GM23338 (cell line): ENCODE data around the gene CACNA1H. TPM values are rescaled to one million over a fixed set of nuclear protein-coding genes. Genes with fewer than 3 reads are reported as not detected.

Experiments used
- ATAC-seq: fragments of 200-7000 bp; cut with Tn5 transposase; 3 replicates; pipeline ENCODE4 v1.9.1; 2020
- DNase-seq: peaks from one replicate; pipeline ENCODE4 v3.0.0-alpha.2; 2015; ENCODE audit warnings: low spot score
- H2AFZ ChIP-seq: fragments of 200-600 bp; sonication (generic); 2 replicates; pipeline ENCODE4 v1.8.0; 2016; ENCODE audit warnings: antibody characterized with exemption, mild to moderate bottlenecking, moderate library complexity
- H3F3A ChIP-seq: fragments of 200-600 bp; sonication (generic); replicated peaks from 2 replicates; pipeline ENCODE4 v1.8.0; 2017; ENCODE audit warnings: antibody characterized with exemption, mixed run types, low read depth
- H3K27ac ChIP-seq: fragments of 200-600 bp; sonication (generic); 2 replicates; pipeline ENCODE4 v1.6.1; 2016; ENCODE audit warnings: low read depth
- H3K27me3 ChIP-seq: fragments of 200-600 bp; sonication (generic); 2 replicates; pipeline ENCODE4 v1.8.0; 2016; ENCODE audit warnings: mild to moderate bottlenecking, mixed run types, moderate library complexity; ENCODE audit not compliant: insufficient read depth
- H3K36me3 ChIP-seq: fragments of 200-600 bp; sonication (generic); 2 replicates; pipeline ENCODE4 v1.8.0; 2016; ENCODE audit warnings: mild to moderate bottlenecking; ENCODE audit not compliant: insufficient read depth
- H3K4me1 ChIP-seq: fragments of 200-600 bp; sonication (generic); 2 replicates; pipeline ENCODE4 v1.8.0; 2016; ENCODE audit warnings: mild to moderate bottlenecking, moderate library complexity; ENCODE audit not compliant: insufficient read depth
- H3K4me2 ChIP-seq: fragments of 200-600 bp; sonication (generic); 2 replicates; pipeline ENCODE4 v1.7.1; 2017; ENCODE audit warnings: mixed run types
- H3K4me3 ChIP-seq: fragments of 200-600 bp; sonication (generic); 2 replicates; pipeline ENCODE4 v1.6.1; 2016; ENCODE audit warnings: mixed run types
- H3K79me2 ChIP-seq: fragments of 200-600 bp; sonication (generic); replicated peaks from 2 replicates; pipeline ENCODE4 v1.8.0; 2017; ENCODE audit warnings: mild to moderate bottlenecking; ENCODE audit not compliant: insufficient read depth
- H3K9me2 ChIP-seq: fragments of 200-600 bp; sonication (generic); 2 replicates; pipeline ENCODE4 v1.8.0; 2017; ENCODE audit not compliant: insufficient read depth
- H4K20me1 ChIP-seq: fragments of 200-600 bp; sonication (generic); replicated peaks from 2 replicates; pipeline ENCODE4 v1.8.0; 2017; ENCODE audit warnings: mild to moderate bottlenecking; ENCODE audit not compliant: insufficient read depth
- H3K27ac Mint-ChIP-seq: 2 replicates; pipeline ENCODE4 v1.8.0; 2020; ENCODE audit warnings: inconsistent platforms, mild to moderate bottlenecking, moderate library complexity, mixed read lengths
- H3K27me3 Mint-ChIP-seq: 3 replicates; pipeline ENCODE4 v1.8.0; 2022; ENCODE audit warnings: low read depth, mild to moderate bottlenecking, moderate library complexity, mixed read lengths, inconsistent platforms; ENCODE audit not compliant: insufficient read depth, poor library complexity
- H3K36me3 Mint-ChIP-seq: 3 replicates; pipeline ENCODE4 v1.8.0; 2021; ENCODE audit warnings: low read depth, mild to moderate bottlenecking, inconsistent platforms, moderate library complexity, mixed read lengths
- H3K4me1 Mint-ChIP-seq: 3 replicates; pipeline ENCODE4 v1.8.0; 2020; ENCODE audit warnings: mild to moderate bottlenecking, inconsistent platforms, mixed read lengths
- H3K4me3 Mint-ChIP-seq: 3 replicates; pipeline ENCODE4 v1.8.0; 2021; ENCODE audit warnings: moderate library complexity, mild to moderate bottlenecking, inconsistent platforms, mixed read lengths
- H3K9me3 Mint-ChIP-seq: 3 replicates; pipeline ENCODE4 v1.8.0; 2020; ENCODE audit warnings: moderate library complexity, mild to moderate bottlenecking, inconsistent platforms, mixed read lengths
- CREB1 ChIP-seq: fragments of 250-450 bp; sonication (Bioruptor Pico); IDR thresholded peaks from 2 replicates; pipeline ENCODE4 v1.5.0; 2020; ENCODE audit warnings: low read depth, mild to moderate bottlenecking, moderate library complexity
- NANOG ChIP-seq: IDR thresholded peaks from 2 replicates; pipeline ENCODE4 v1.6.1; 2016; ENCODE audit warnings: antibody characterized with exemption, borderline replicate concordance
- STAT1 ChIP-seq: IDR thresholded peaks from one replicate; pipeline ENCODE4 v1.6.1; 2016; ENCODE audit warnings: antibody characterized with exemption; ENCODE audit not compliant: unreplicated experiment
- ZNF114 ChIP-seq: fragments of 250-450 bp; sonication (Bioruptor Pico); IDR thresholded peaks from 2 replicates; pipeline ENCODE4 v1.5.0; 2020; ENCODE audit warnings: mild to moderate bottlenecking, moderate library complexity
- polyA plus RNA-seq: library from polyadenylated mRNA; unstranded; fragments of >200 nt; fragmentation: Nextera tagmentation; extraction: Ambion mirVana; gene quantifications from 2 replicates; pipeline ENCODE4 v1.2.1, GENCODE V29; 2016
- total RNA-seq: library from RNA; depleted of rRNA; stranded (reverse); fragments of >200 nt; shearing (Covaris generic); gene quantifications from 2 replicates; pipeline ENCODE4 v1.2.3, GENCODE V29; 2014
- TF ChIP-seq, protein P1 (sequence below): IDR thresholded peaks from one replicate; pipeline ENCODE4 v1.6.1; 2018; ENCODE audit warnings: antibody characterized with exemption; ENCODE audit not compliant: unreplicated experiment
- TF ChIP-seq, protein P2 (sequence below): fragments of 250-450 bp; sonication (Bioruptor Pico); IDR thresholded peaks from 2 replicates; pipeline ENCODE4 v1.5.0; 2020; ENCODE audit warnings: mild to moderate bottlenecking, moderate library complexity

The CACNA1H gene
- total and polyA plus RNA-seq, 2 experiments from 2014 or later, result 3.5 to 43.3 TPM

DNA sequence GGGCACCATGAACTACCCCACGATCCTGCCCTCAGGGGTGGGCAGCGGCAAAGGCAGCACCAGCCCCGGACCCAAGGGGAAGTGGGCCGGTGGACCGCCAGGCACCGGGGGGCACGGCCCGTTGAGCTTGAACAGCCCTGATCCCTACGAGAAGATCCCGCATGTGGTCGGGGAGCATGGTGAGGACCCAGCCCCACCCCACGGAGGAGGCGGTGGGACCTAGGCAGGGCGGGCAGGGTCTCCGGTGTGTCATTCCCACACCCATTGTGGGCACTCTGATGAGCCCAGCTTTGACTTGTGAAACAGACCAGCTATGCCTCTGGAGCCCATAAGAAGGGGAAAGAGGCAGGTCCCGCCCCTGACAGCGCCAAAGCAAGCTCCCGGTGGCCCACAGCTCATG is 49.4 kb downstream of the CACNA1H start:
- no peak overlapping the region for H3K4me3 Mint-ChIP-seq
- ATAC-seq, result no peak
- H3K9me3 Mint-ChIP-seq, result 0 out of 3 replicates have a peak, but pooled peaks cover 3% of the 10 kb centered on the region
- H3K27ac ChIP-seq, result no peak overlapping the region
- no peaks in the 10 kb centered on the region for H3K9me2 ChIP-seq
- peaks cover 4% of the 10 kb centered on the region; the same call in 2 of the 3 replicates for H3K36me3 Mint-ChIP-seq
- no peak overlapping the region for H2AFZ ChIP-seq
- H3K27me3 ChIP-seq, result no peaks in the 10 kb centered on the region
- H3K4me3 ChIP-seq, result no peak overlapping the region
- no peaks in the 10 kb centered on the region for H3K4me1 ChIP-seq
- H3K27ac Mint-ChIP-seq, result no peak overlapping the region
- no peaks in the 10 kb centered on the region for H3K36me3 ChIP-seq
- no peak overlapping the region for H3K4me2 ChIP-seq
- no peaks in the 10 kb centered on the region; the same call in 1 of the 2 replicates for H4K20me1 ChIP-seq
- no peak for DNase-seq
- no peaks in the 10 kb centered on the region for H3K4me1 Mint-ChIP-seq
- H3F3A ChIP-seq, result no peaks in the 10 kb centered on the region
- TF ChIP-seq, protein P1, sequence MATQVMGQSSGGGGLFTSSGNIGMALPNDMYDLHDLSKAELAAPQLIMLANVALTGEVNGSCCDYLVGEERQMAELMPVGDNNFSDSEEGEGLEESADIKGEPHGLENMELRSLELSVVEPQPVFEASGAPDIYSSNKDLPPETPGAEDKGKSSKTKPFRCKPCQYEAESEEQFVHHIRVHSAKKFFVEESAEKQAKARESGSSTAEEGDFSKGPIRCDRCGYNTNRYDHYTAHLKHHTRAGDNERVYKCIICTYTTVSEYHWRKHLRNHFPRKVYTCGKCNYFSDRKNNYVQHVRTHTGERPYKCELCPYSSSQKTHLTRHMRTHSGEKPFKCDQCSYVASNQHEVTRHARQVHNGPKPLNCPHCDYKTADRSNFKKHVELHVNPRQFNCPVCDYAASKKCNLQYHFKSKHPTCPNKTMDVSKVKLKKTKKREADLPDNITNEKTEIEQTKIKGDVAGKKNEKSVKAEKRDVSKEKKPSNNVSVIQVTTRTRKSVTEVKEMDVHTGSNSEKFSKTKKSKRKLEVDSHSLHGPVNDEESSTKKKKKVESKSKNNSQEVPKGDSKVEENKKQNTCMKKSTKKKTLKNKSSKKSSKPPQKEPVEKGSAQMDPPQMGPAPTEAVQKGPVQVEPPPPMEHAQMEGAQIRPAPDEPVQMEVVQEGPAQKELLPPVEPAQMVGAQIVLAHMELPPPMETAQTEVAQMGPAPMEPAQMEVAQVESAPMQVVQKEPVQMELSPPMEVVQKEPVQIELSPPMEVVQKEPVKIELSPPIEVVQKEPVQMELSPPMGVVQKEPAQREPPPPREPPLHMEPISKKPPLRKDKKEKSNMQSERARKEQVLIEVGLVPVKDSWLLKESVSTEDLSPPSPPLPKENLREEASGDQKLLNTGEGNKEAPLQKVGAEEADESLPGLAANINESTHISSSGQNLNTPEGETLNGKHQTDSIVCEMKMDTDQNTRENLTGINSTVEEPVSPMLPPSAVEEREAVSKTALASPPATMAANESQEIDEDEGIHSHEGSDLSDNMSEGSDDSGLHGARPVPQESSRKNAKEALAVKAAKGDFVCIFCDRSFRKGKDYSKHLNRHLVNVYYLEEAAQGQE, result no peak
- TF ChIP-seq, protein P2, sequence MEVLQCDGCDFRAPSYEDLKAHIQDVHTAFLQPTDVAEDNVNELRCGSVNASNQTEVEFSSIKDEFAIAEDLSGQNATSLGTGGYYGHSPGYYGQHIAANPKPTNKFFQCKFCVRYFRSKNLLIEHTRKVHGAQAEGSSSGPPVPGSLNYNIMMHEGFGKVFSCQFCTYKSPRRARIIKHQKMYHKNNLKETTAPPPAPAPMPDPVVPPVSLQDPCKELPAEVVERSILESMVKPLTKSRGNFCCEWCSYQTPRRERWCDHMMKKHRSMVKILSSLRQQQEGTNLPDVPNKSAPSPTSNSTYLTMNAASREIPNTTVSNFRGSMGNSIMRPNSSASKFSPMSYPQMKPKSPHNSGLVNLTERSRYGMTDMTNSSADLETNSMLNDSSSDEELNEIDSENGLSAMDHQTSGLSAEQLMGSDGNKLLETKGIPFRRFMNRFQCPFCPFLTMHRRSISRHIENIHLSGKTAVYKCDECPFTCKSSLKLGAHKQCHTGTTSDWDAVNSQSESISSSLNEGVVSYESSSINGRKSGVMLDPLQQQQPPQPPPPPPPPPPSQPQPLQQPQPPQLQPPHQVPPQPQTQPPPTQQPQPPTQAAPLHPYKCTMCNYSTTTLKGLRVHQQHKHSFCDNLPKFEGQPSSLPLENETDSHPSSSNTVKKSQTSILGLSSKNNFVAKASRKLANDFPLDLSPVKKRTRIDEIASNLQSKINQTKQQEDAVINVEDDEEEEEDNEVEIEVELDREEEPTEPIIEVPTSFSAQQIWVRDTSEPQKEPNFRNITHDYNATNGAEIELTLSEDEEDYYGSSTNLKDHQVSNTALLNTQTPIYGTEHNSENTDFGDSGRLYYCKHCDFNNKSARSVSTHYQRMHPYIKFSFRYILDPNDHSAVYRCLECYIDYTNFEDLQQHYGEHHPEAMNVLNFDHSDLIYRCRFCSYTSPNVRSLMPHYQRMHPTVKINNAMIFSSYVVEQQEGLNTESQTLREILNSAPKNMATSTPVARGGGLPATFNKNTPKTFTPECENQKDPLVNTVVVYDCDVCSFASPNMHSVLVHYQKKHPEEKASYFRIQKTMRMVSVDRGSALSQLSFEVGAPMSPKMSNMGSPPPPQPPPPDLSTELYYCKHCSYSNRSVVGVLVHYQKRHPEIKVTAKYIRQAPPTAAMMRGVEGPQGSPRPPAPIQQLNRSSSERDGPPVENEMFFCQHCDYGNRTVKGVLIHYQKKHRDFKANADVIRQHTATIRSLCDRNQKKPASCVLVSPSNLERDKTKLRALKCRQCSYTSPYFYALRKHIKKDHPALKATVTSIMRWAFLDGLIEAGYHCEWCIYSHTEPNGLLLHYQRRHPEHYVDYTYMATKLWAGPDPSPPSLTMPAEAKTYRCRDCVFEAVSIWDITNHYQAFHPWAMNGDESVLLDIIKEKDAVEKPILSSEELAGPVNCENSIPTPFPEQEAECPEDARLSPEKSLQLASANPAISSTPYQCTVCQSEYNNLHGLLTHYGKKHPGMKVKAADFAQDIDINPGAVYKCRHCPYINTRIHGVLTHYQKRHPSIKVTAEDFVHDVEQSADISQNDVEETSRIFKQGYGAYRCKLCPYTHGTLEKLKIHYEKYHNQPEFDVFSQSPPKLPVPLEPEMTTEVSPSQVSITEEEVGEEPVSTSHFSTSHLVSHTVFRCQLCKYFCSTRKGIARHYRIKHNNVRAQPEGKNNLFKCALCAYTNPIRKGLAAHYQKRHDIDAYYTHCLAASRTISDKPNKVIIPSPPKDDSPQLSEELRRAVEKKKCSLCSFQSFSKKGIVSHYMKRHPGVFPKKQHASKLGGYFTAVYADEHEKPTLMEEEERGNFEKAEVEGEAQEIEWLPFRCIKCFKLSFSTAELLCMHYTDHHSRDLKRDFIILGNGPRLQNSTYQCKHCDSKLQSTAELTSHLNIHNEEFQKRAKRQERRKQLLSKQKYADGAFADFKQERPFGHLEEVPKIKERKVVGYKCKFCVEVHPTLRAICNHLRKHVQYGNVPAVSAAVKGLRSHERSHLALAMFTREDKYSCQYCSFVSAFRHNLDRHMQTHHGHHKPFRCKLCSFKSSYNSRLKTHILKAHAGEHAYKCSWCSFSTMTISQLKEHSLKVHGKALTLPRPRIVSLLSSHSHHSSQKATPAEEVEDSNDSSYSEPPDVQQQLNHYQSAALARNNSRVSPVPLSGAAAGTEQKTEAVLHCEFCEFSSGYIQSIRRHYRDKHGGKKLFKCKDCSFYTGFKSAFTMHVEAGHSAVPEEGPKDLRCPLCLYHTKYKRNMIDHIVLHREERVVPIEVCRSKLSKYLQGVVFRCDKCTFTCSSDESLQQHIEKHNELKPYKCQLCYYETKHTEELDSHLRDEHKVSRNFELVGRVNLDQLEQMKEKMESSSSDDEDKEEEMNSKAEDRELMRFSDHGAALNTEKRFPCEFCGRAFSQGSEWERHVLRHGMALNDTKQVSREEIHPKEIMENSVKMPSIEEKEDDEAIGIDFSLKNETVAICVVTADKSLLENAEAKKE (CRISPR knock-in tag), result no peak
- TF ChIP-seq CREB1 (CRISPR knock-in tag), result no peak
- no peak for TF ChIP-seq STAT1
- TF ChIP-seq NANOG, result no peak
- TF ChIP-seq ZNF114 (CRISPR knock-in tag), result no peak
- H3K79me2 ChIP-seq, result no peaks in the 10 kb centered on the region
- peaks cover 8% of the 10 kb centered on the region for H3K27me3 Mint-ChIP-seq
